HUES48 (cell line): ENCODE results near the gene HIKESHI.
"Not testable (repeated sequence)": the region's sequence is repeated elsewhere in the genome, so short reads cannot be mapped to it uniquely, and the experiment has no call there.

Source experiments
- H3K27ac ChIP-seq: one replicate; pipeline ENCODE4 v1.7.0; 2013; ENCODE audit warnings: low read depth, low read length, inconsistent platforms
- H3K27me3 ChIP-seq: 2 replicates; pipeline ENCODE4 v1.6.1; 2013; ENCODE audit warnings: mild to moderate bottlenecking, low read length; ENCODE audit not compliant: control insufficient read depth, insufficient read depth
- H3K36me3 ChIP-seq: 2 replicates; pipeline ENCODE4 v1.6.1; 2013; ENCODE audit warnings: low read length; ENCODE audit not compliant: control insufficient read depth, insufficient read depth
- H3K4me1 ChIP-seq: 2 replicates; pipeline ENCODE4 v1.6.1; 2013; ENCODE audit warnings: mild to moderate bottlenecking, low read length; ENCODE audit not compliant: control insufficient read depth, insufficient read depth
- H3K4me3 ChIP-seq: 2 replicates; pipeline ENCODE4 v1.5.1; 2013; ENCODE audit warnings: mild to moderate bottlenecking, low read depth, low read length
- H3K9ac ChIP-seq: 2 replicates; pipeline ENCODE4 v1.6.1; 2013; ENCODE audit warnings: mild to moderate bottlenecking, low read depth, low read length, moderate library complexity
- H3K9me3 ChIP-seq: 2 replicates; pipeline ENCODE4 v1.6.1; 2013; ENCODE audit warnings: low read length; ENCODE audit not compliant: control insufficient read depth, insufficient read depth

The HIKESHI gene

DNA sequence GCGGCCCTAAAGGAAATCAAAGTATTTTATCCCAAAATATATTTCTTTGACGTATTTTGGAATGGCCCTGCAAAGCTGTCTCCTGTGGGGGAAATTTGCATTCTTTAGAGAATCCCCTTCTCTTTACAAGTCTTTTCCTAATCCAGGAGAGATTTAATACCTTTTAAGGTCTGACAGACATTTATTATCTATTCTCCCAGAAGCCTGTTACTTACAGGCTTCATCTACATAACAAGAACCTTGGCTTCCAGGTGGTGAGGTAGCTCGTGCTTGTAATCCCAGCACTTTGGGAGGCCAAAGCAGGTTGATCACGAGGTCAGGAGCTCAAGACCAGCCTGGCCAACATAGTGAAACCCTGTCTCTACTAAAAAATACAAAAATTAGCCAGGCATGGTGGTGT is 55.4 kb downstream of the HIKESHI start:
- H3K27ac ChIP-seq: peak overlapping the region; percentile 89
- peaks cover 18% of the 10 kb centered on the region for H3K4me1 ChIP-seq
- H3K27me3 ChIP-seq, H3K4me3 ChIP-seq, H3K9me3 ChIP-seq, H3K36me3 ChIP-seq: not testable (repeated sequence)
- H3K9ac ChIP-seq: peak overlapping the region; percentile 68

DNA sequence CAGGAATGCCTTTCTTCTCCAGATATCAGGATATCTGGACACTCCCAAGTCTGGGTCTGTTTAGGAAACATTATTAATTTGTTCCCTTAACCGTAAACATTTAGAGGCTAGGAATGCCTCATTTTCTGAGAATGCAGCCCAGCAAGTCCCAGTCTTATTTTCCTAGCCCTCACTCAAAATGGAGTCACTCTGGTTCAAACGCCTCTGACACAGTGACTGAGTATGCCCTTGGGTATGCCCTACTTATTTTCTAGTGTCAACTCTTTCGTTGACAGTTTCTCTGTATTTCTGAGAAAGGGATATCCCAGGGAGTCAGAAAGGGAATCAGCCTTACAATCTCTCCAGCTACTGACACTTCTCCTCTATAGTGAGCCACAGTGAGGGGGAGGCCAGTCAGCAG is 56.7 kb downstream of the HIKESHI start:
- no peaks in the 10 kb centered on the region for H3K36me3 ChIP-seq
- H3K27me3 ChIP-seq: no peaks in the 10 kb centered on the region

DNA sequence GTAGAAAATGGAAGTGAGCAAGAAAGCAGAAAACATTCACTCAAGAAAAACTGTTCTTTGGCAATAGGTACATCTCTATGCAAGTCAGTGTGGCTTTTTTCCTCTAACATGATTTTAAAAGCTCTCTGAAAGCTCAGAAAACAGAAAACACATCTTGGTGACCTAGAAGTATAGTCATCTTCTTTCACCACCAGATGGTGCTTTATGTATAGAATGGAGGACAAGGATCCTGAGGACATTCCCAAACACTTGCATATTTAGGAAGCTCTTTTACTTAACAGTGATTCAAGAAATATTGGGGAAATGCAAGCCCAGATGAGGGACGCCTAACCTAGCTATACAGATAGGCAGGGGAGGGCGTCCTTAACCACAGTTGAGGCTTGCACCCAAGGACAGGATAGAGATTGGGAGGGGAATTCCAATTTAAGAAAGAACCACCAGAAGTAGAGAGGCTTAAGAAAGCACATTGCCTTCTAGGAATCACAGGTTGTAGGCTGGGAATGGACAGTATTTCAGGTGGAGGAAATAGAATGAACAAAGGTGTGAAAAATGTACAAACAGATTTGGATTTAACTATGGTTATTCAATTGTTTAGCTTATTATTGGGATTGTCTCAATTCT is 58.8 kb downstream of the HIKESHI start:
- Histone ChIP-seq H3K27me3 (no peaks in the 10 kb centered on the region), H3K27ac (no peak overlapping the region), H3K4me3 (no peak overlapping the region), H3K9me3 (no peaks in the 10 kb centered on the region), H3K36me3 (no peaks in the 10 kb centered on the region), H3K4me1 (peaks cover 18% of the 10 kb centered on the region), H3K9ac (no peak overlapping the region)

More for the DNA sequence above, 56.7 kb downstream of the HIKESHI start:
- Histone ChIP-seq H3K9ac (no peak overlapping the region), H3K4me1 (peaks cover 18% of the 10 kb centered on the region), H3K27ac (no peak overlapping the region), H3K4me3 (no peak overlapping the region), H3K9me3 (no peaks in the 10 kb centered on the region)

DNA sequence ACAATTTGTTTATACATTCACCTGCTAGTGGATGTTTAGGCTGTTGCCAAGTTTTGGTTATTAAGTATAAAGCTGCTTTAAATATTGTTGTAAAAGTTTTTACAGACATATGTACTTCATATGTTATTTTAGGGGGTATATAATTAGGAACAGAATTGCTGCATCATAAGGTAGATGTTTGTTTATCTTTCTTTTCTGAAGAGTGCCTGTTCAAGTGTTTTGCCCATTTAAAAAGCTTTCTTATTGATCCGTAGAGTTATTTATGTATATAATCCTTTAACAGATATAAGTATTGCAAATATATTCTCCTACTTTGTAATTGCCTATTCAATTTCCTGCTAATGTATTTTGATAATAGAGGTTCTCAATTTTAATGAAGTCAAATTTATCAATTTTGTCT is 61.4 kb downstream of the HIKESHI start:
- Histone ChIP-seq H3K4me1 (0 out of 2 replicates have a peak, but pooled peaks cover 3% of the 10 kb centered on the region), H3K9ac (no peak overlapping the region), H3K9me3 (no peaks in the 10 kb centered on the region), H3K27me3 (no peaks in the 10 kb centered on the region), H3K36me3 (no peaks in the 10 kb centered on the region), H3K27ac (no peak overlapping the region), H3K4me3 (no peak overlapping the region)

- Histone ChIP-seq H3K9me3 (no peaks in the 10 kb centered on the region), H3K4me1 (0 out of 2 replicates have a peak, but pooled peaks cover 3% of the 10 kb centered on the region), H3K4me3 (no peak overlapping the region), H3K9ac (no peak overlapping the region), H3K36me3 (no peaks in the 10 kb centered on the region), H3K27ac (no peak overlapping the region), H3K27me3 (no peaks in the 10 kb centered on the region)
Observed at GRCh38 chr11:86365546-86365945, 63.5 kb downstream of the HIKESHI start.

- no peak overlapping the region for H3K9ac ChIP-seq
- no peaks in the 10 kb centered on the region for H3K36me3 ChIP-seq
- H3K27me3 ChIP-seq: no peaks in the 10 kb centered on the region
- H3K4me3 ChIP-seq: no peak overlapping the region
- H3K4me1 ChIP-seq: peaks cover 5% of the 10 kb centered on the region; the same call in 1 of the 2 replicates
- no peak overlapping the region for H3K27ac ChIP-seq
- H3K9me3 ChIP-seq: no peaks in the 10 kb centered on the region
Observed at GRCh38 chr11:86369668-86370067, 67.6 kb downstream of the HIKESHI start.

- H3K4me1 ChIP-seq: peaks cover 5% of the 10 kb centered on the region; the same call in 1 of the 2 replicates
- H3K27ac ChIP-seq: no peak overlapping the region
Observed at GRCh38 chr11:86370171-86370570, 68.1 kb downstream of the HIKESHI start.

GRCh38 chr11:86370922-86371594 is 69.0 kb downstream of the HIKESHI start:
- Histone ChIP-seq H3K9me3 (no peaks in the 10 kb centered on the region), H3K27me3 (no peaks in the 10 kb centered on the region), H3K36me3 (no peaks in the 10 kb centered on the region), H3K27ac (no peak overlapping the region), H3K4me3 (no peak overlapping the region), H3K4me1 (peaks cover 5% of the 10 kb centered on the region; the same call in 1 of the 2 replicates), H3K9ac (no peak overlapping the region)

More at GRCh38 chr11:86370171-86370570, 68.1 kb downstream of the HIKESHI start:
- H3K36me3 ChIP-seq: no peaks in the 10 kb centered on the region
- no peak overlapping the region for H3K9ac ChIP-seq
- no peaks in the 10 kb centered on the region for H3K27me3 ChIP-seq
- no peak overlapping the region for H3K4me3 ChIP-seq
- H3K9me3 ChIP-seq: no peaks in the 10 kb centered on the region

DNA sequence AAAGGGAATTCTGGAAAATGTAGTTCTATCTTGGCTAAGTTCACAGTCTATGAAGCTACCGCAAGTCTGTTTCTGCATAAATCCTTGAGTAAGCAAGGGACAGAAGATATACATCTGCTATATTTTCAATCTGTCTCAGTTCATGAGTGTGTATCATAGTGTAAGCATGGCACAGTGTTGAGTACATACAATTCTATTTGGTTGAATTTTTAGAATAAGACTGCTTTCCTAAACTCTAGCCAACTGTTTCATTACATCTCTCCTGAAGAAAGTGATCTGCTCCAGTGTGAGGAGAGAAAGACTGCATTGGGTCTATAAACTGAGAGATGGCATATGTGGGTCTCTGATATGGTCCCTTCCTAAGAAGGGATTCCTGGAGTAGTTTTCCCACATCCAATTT is 70.0 kb downstream of the HIKESHI start:
- Histone ChIP-seq H3K9me3 (no peaks in the 10 kb centered on the region), H3K27me3 (no peaks in the 10 kb centered on the region), H3K36me3 (no peaks in the 10 kb centered on the region), H3K4me1 (peaks cover 5% of the 10 kb centered on the region; the same call in 1 of the 2 replicates), H3K9ac (no peak overlapping the region), H3K4me3 (no peak overlapping the region), H3K27ac (no peak overlapping the region)

DNA sequence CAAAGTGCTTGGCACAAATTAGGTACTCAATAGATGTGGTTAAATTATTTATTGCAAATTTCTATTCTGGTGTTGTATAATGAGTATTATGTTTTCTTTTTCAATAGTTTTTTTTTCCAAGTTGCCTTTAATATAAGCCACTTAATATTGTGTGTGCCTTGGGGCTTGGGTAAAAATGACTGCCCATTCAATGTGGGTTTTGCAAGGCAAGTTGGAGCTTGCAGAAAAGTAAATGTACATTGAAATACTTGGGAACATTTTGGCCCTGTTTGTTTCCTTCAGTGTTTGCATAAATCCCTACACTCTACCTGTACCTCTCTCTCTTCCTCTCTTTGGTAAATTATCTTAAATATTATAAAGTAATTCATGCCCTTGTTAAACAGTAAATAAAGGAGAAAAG is 70.5 kb downstream of the HIKESHI start:
- Histone ChIP-seq H3K9ac (no peak overlapping the region), H3K4me3 (no peak overlapping the region), H3K4me1 (peaks cover 5% of the 10 kb centered on the region; the same call in 1 of the 2 replicates), H3K27me3 (no peaks in the 10 kb centered on the region), H3K27ac (no peak overlapping the region), H3K36me3 (no peaks in the 10 kb centered on the region), H3K9me3 (no peaks in the 10 kb centered on the region)

- Histone ChIP-seq H3K9ac (no peak overlapping the region), H3K27ac (no peak overlapping the region), H3K4me1 (peaks cover 5% of the 10 kb centered on the region; the same call in 1 of the 2 replicates), H3K36me3 (no peaks in the 10 kb centered on the region), H3K9me3 (no peaks in the 10 kb centered on the region), H3K27me3 (no peaks in the 10 kb centered on the region), H3K4me3 (peak overlapping the region; percentile 52)
Observed at GRCh38 chr11:86374069-86374468, 72.0 kb downstream of the HIKESHI start.
